H9 (cell line): ENCODE measurements around the gene ZDHHC24. TPM values are rescaled to one million over a fixed set of nuclear protein-coding genes. Genes with fewer than 3 reads are reported as not detected.
A peak's percentile ranks its signal among the peaks of the same experiment; 100 is the strongest.

Source experiments
- DNase-seq: peaks from one replicate; pipeline ENCODE4 v3.0.0-alpha.2; 2017
- H2AFZ ChIP-seq: one replicate; pipeline ENCODE4 v1.6.1; 2013; ENCODE audit warnings: mild to moderate bottlenecking, low read length, control low read depth, moderate library complexity
- H2AK5ac ChIP-seq: 2 replicates; pipeline ENCODE4 v1.6.1; 2013; ENCODE audit warnings: low read length, control low read depth, mixed read lengths; ENCODE audit not compliant: insufficient read length
- H2BK120ac ChIP-seq: one replicate; pipeline ENCODE4 v1.6.1; 2013; ENCODE audit warnings: low read depth, mild to moderate bottlenecking, low read length, control low read depth, inconsistent platforms; ENCODE audit not compliant: poor library complexity, severe bottlenecking
- H2BK12ac ChIP-seq: 2 replicates; pipeline ENCODE4 v1.6.1; 2013; ENCODE audit warnings: low read length, control low read depth, mixed read lengths, low read depth; ENCODE audit not compliant: insufficient read length
- H2BK15ac ChIP-seq: 2 replicates; pipeline ENCODE4 v1.6.1; 2013; ENCODE audit warnings: low read depth, low read length, control low read depth
- H2BK20ac ChIP-seq: one replicate; pipeline ENCODE4 v1.6.1; 2013; ENCODE audit warnings: low read depth, mild to moderate bottlenecking, low read length, control low read depth, inconsistent platforms; ENCODE audit not compliant: poor library complexity, severe bottlenecking
- H2BK5ac ChIP-seq: 2 replicates; pipeline ENCODE4 v1.6.1; 2013; ENCODE audit warnings: low read length, control low read depth, mixed read lengths; ENCODE audit not compliant: insufficient read length
- H3K14ac ChIP-seq: 2 replicates; pipeline ENCODE4 v1.6.1; 2013; ENCODE audit warnings: low read length, control low read depth; ENCODE audit not compliant: insufficient read depth
- H3K18ac ChIP-seq: 2 replicates; pipeline ENCODE4 v1.6.1; 2013; ENCODE audit warnings: low read depth, mild to moderate bottlenecking, mixed read lengths, low read length, control low read depth; ENCODE audit not compliant: insufficient read length
- H3K23ac ChIP-seq: 2 replicates; pipeline ENCODE4 v1.6.1; 2013; ENCODE audit warnings: low read length, control low read depth, mixed read lengths, low read depth; ENCODE audit not compliant: insufficient read length
- H3K23me2 ChIP-seq: 2 replicates; pipeline ENCODE4 v1.6.1; 2013; ENCODE audit warnings: low read depth, mild to moderate bottlenecking, mixed read lengths, low read length, control low read depth; ENCODE audit not compliant: insufficient read length, poor library complexity, severe bottlenecking
- H3K27ac ChIP-seq: 2 replicates; pipeline ENCODE4 v1.5.1; 2013; ENCODE audit warnings: low read length, control low read depth, mixed read lengths, low read depth; ENCODE audit not compliant: insufficient read length
- H3K27me3 ChIP-seq: 2 replicates; pipeline ENCODE4 v1.6.1; 2013; ENCODE audit warnings: low read length, control low read depth, inconsistent platforms; ENCODE audit not compliant: insufficient read depth
- H3K4ac ChIP-seq: 2 replicates; pipeline ENCODE4 v1.6.1; 2013; ENCODE audit warnings: low read depth, mild to moderate bottlenecking, control low read depth, inconsistent platforms, low read length, moderate library complexity
- H3K4me1 ChIP-seq: 2 replicates; pipeline ENCODE4 v1.6.1; 2013; ENCODE audit warnings: low read length, control low read depth, inconsistent platforms; ENCODE audit not compliant: insufficient read depth
- H3K4me2 ChIP-seq: 2 replicates; pipeline ENCODE4 v1.6.1; 2013; ENCODE audit warnings: low read length, control low read depth, mixed read lengths; ENCODE audit not compliant: insufficient read length, insufficient read depth
- H3K56ac ChIP-seq: 2 replicates; pipeline ENCODE4 v1.6.1; 2013; ENCODE audit warnings: low read depth, mild to moderate bottlenecking, mixed read lengths, low read length, control low read depth; ENCODE audit not compliant: insufficient read length
- H3K79me1 ChIP-seq: 2 replicates; pipeline ENCODE4 v1.6.1; 2013; ENCODE audit warnings: low read depth, mild to moderate bottlenecking, moderate library complexity, low read length, control low read depth, inconsistent platforms; ENCODE audit not compliant: insufficient read depth, poor library complexity, severe bottlenecking
- H3K79me2 ChIP-seq: 2 replicates; pipeline ENCODE4 v1.6.1; 2013; ENCODE audit warnings: low read length, control low read depth, inconsistent platforms; ENCODE audit not compliant: insufficient read depth
- H3K9ac ChIP-seq: 2 replicates; pipeline ENCODE4 v1.6.1; 2013; ENCODE audit warnings: low read length, control low read depth, mixed read lengths; ENCODE audit not compliant: insufficient read length; ENCODE audit errors: extremely low read depth
- H3K9me3 ChIP-seq: one replicate; pipeline ENCODE4 v1.6.1; 2013; ENCODE audit warnings: low read depth, low read length, inconsistent platforms; ENCODE audit not compliant: control insufficient read depth
- H3T11ph ChIP-seq: one replicate; pipeline ENCODE4 v1.6.1; 2013; ENCODE audit warnings: mild to moderate bottlenecking, low read length, control low read depth, inconsistent platforms
- H4K20me1 ChIP-seq: one replicate; pipeline ENCODE4 v1.6.1; 2013; ENCODE audit not compliant: control insufficient read depth, insufficient read length, insufficient read depth
- H4K5ac ChIP-seq: 2 replicates; pipeline ENCODE4 v1.6.1; 2013; ENCODE audit warnings: low read depth, mild to moderate bottlenecking, mixed read lengths, low read length, control low read depth; ENCODE audit not compliant: insufficient read length
- H4K8ac ChIP-seq: replicated peaks from 2 replicates; pipeline ENCODE4 v1.6.1; 2013; ENCODE audit warnings: low read length, control low read depth, mixed read lengths, low read depth; ENCODE audit not compliant: insufficient read length
- H4K91ac ChIP-seq: 2 replicates; pipeline ENCODE4 v1.6.1; 2013; ENCODE audit warnings: low read depth, mild to moderate bottlenecking, moderate library complexity, mixed read lengths, low read length, control low read depth; ENCODE audit not compliant: insufficient read length
- H3K27ac Mint-ChIP-seq, 3 experiments: 2 replicates in 2 of 3; 3 replicates in 1 of 3; pipeline ENCODE4 v1.8.0; 2020 to 2021; ENCODE audit warnings: mixed read lengths in 3 of 3, mild to moderate bottlenecking in 1 of 3, moderate library complexity in 1 of 3
- H3K27me3 Mint-ChIP-seq: 2 replicates; pipeline ENCODE4 v1.8.0; 2021; ENCODE audit warnings: low read depth, mild to moderate bottlenecking, moderate library complexity, mixed read lengths
- H3K36me3 Mint-ChIP-seq, 3 experiments: 2 replicates in 2 of 3; 3 replicates in 1 of 3; pipeline ENCODE4 v1.8.0; 2020 to 2021; ENCODE audit warnings: low read depth in 3 of 3, mixed read lengths in 3 of 3; ENCODE audit not compliant: insufficient read depth in 1 of 3
- H3K4me1 Mint-ChIP-seq, 2 experiments: 2 replicates each; pipeline ENCODE4 v1.8.0; 2020; ENCODE audit warnings: mixed read lengths in 2 of 2
- H3K4me3 Mint-ChIP-seq, 2 experiments: 2 replicates in 1 of 2; 3 replicates in 1 of 2; pipeline ENCODE4 v1.8.0; 2020 to 2021; ENCODE audit warnings: mild to moderate bottlenecking in 2 of 2, mixed read lengths in 2 of 2, moderate library complexity in 1 of 2
- H3K9me3 Mint-ChIP-seq, 2 experiments: 2 replicates in 1 of 2; 3 replicates in 1 of 2; pipeline ENCODE4 v1.8.0; 2020; ENCODE audit warnings: mild to moderate bottlenecking in 2 of 2, mixed read lengths in 2 of 2, moderate library complexity in 1 of 2
- CTCF ChIP-seq: fragments of 200-600 bp; sonication (generic); conservative IDR thresholded peaks from 3 replicates; pipeline ENCODE4 v1.8.0; 2021; ENCODE audit warnings: antibody characterized with exemption, mild to moderate bottlenecking
- WGBS: extraction: QIAGEN DNeasy Blood & Tissue Kit; methylation state at CpG from one replicate; pipeline ENCODE4 v1.1.7; 2013; ENCODE audit warnings: missing lambda C conversion rate, low lambda C conversion rate, mixed read lengths; ENCODE audit not compliant: insufficient read length; ENCODE audit errors: extremely low coverage; 5-methylcytosine and 5-hydroxymethylcytosine counted together
- total RNA-seq: library from RNA; stranded (reverse); gene quantifications from 2 replicates; pipeline ENCODE4 v1.2.1, GENCODE V29; 2021

ZDHHC24 gene
- total RNA-seq, 1 experiment from 2014 or later: 8.9 TPM

GRCh38 chr11:66549696-66550095 lies 3.8 kb upstream of the ZDHHC24 start:
- H2BK12ac ChIP-seq: no peak overlapping the region
- H3K14ac ChIP-seq: no peak overlapping the region
- no peak overlapping the region for H3K18ac ChIP-seq
- no peak overlapping the region for H3K9ac ChIP-seq
- DNase-seq: no peak
- H2BK5ac ChIP-seq: no peak overlapping the region
- no peak overlapping the region for H3K4ac ChIP-seq
- H3K27ac Mint-ChIP-seq: 0 out of 7 replicates have a peak overlapping the region, but pooled peaks of 1 of the 3 experiments have one; percentile 90
- H4K91ac ChIP-seq: no peak overlapping the region
- no peaks in the 10 kb centered on the region for H3K79me1 ChIP-seq
- peaks cover 2 to 34% (median 24%) of the 10 kb centered on the region in 3 experiments; a peak in 5 of 7 replicates for H3K36me3 Mint-ChIP-seq
- no peak overlapping the region for H3K4me3 Mint-ChIP-seq
- H3T11ph ChIP-seq: no peak overlapping the region
- no peaks in the 10 kb centered on the region; the same call in 1 of the 2 replicates for H3K27me3 Mint-ChIP-seq
- no peak overlapping the region for H4K5ac ChIP-seq
- no peak for TF ChIP-seq CTCF
- no peak overlapping the region for H2AFZ ChIP-seq
- no peaks in the 10 kb centered on the region for H3K9me3 ChIP-seq
- no peaks in the 10 kb centered on the region for H3K79me2 ChIP-seq
- H2AK5ac ChIP-seq: no peak overlapping the region
- no peaks in the 10 kb centered on the region for H4K20me1 ChIP-seq
- no peaks in the 10 kb centered on the region for H3K4me1 ChIP-seq
- no peak overlapping the region for H3K56ac ChIP-seq
- no peak overlapping the region for H2BK120ac ChIP-seq
- H4K8ac ChIP-seq: no peak overlapping the region
- H3K27ac ChIP-seq: no peak overlapping the region
- H3K23me2 ChIP-seq: no peaks in the 10 kb centered on the region
- no peak overlapping the region for H2BK20ac ChIP-seq
- H3K9me3 Mint-ChIP-seq: no peaks in the 10 kb centered on the region; a peak in 1 of 5 replicates
- no peaks in the 10 kb centered on the region for H3K27me3 ChIP-seq
- no CpG with 5 or more reads among the region's 3 CpGs for WGBS
- H3K4me1 Mint-ChIP-seq: peaks cover 24 to 25% of the 10 kb centered on the region in 2 experiments
- H3K4me2 ChIP-seq: no peak overlapping the region
- no peak overlapping the region for H3K23ac ChIP-seq
- no peak overlapping the region for H2BK15ac ChIP-seq
